Kidney epithelial cell (primary cell): Measurements from ENCODE around the gene PXN. TPM values are rescaled to one million over a fixed set of nuclear protein-coding genes. Genes with fewer than 3 reads are reported as not detected.

Experiments
- DNase-seq: peaks from one replicate; pipeline ENCODE4 v3.0.0-alpha.2; 2010; ENCODE audit warnings: low read depth
- H3K27me3 ChIP-seq: 2 replicates; pipeline ENCODE4 v1.6.0; 2011; ENCODE audit warnings: low read length; ENCODE audit not compliant: control insufficient read depth, insufficient read depth
- H3K36me3 ChIP-seq: 2 replicates; pipeline ENCODE4 v1.5.1; 2011; ENCODE audit warnings: low read length; ENCODE audit not compliant: control insufficient read depth, insufficient read depth
- H3K4me3 ChIP-seq: 2 replicates; pipeline ENCODE4 v1.5.1; 2011; ENCODE audit warnings: low read depth, mild to moderate bottlenecking, control low read depth, low read length
- total RNA-seq: library from RNA; depleted of rRNA; stranded (reverse); fragments of >200 nt; gene quantifications from 2 replicates; pipeline ENCODE4 v1.2.3, GENCODE V29; 2015
- TF ChIP-seq, protein P1 (sequence below): IDR thresholded peaks from 2 replicates; pipeline ENCODE4 v1.5.1; 2011; ENCODE audit warnings: mild to moderate bottlenecking, moderate library complexity, low read length, control low read depth, inconsistent platforms; ENCODE audit not compliant: insufficient read depth, poor library complexity, severe bottlenecking

Gene PXN
- total RNA-seq, 1 donor from 2014 or later, result 88.1 TPM

DNA sequence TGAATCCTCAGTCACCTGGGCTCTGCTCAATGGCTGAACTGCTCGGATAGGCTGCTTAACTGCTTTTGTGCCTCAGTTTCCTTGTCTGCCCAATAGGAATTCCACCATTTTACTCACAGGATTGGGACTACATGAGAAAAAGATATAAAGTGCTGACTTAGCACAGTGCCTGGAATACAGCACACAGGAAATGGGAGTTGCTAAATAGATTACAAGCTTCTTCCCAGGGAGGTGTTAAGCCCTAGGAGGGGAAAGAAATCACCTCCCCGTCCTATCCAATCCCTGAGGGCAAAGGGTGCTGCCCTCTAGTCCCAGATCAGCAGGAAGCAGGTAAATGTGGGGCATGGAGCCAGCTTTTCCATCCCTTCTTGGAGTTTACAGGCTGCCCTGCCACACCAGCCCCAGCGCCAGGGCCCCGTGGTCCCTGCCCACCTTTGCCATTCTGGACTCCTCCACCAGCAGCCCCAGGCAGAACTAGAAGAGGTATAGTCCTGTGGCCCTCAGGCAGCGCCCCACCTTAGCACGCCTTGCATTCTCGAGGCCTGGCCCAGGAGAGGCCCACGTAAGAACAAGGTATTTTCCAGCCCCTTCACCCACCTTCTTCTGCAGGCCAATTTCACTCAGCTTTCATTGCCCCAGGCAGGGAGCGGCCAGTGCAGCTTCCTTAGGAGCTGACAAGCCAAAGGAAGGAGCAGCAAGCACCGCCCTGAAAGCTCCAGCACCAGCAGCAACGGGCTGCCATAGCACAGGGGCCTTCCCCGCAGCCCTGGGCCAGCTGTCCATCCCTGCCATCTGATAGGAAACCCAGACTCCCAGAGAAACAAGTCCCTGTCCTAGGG lies 35.8 kb downstream of the PXN start:
- H3K27me3 ChIP-seq, result no peaks in the 10 kb centered on the region
- no peaks in the 10 kb centered on the region for H3K36me3 ChIP-seq
- TF ChIP-seq, protein P1, sequence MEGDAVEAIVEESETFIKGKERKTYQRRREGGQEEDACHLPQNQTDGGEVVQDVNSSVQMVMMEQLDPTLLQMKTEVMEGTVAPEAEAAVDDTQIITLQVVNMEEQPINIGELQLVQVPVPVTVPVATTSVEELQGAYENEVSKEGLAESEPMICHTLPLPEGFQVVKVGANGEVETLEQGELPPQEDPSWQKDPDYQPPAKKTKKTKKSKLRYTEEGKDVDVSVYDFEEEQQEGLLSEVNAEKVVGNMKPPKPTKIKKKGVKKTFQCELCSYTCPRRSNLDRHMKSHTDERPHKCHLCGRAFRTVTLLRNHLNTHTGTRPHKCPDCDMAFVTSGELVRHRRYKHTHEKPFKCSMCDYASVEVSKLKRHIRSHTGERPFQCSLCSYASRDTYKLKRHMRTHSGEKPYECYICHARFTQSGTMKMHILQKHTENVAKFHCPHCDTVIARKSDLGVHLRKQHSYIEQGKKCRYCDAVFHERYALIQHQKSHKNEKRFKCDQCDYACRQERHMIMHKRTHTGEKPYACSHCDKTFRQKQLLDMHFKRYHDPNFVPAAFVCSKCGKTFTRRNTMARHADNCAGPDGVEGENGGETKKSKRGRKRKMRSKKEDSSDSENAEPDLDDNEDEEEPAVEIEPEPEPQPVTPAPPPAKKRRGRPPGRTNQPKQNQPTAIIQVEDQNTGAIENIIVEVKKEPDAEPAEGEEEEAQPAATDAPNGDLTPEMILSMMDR, result no peak
- no peak overlapping the region for H3K4me3 ChIP-seq
- no peak for DNase-seq

DNA sequence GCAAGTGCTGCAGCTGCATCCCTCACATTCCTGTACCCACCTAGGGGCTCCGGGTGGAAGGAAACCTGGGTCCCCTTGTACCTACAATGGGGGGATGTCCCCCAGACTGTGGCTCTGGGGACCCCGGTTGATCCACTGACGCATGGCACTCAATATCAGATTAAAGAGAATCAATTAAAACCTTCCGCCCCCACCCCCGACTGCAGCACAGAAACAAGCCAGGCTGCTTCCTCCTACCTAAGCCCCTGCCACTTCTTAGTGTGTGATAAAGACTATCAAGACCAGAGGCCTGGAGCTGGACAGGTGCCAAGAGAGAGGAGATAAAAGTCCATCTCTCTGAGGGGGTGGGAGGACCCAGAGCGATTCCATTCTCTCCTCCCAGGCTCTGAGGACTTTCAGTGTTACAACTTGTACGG lies 36.5 kb downstream of the PXN start:
- TF ChIP-seq, protein P1, result no peak
- DNase-seq, result no peak
- Histone ChIP-seq H3K36me3 (no peaks in the 10 kb centered on the region), H3K27me3 (no peaks in the 10 kb centered on the region), H3K4me3 (no peak overlapping the region)

DNA sequence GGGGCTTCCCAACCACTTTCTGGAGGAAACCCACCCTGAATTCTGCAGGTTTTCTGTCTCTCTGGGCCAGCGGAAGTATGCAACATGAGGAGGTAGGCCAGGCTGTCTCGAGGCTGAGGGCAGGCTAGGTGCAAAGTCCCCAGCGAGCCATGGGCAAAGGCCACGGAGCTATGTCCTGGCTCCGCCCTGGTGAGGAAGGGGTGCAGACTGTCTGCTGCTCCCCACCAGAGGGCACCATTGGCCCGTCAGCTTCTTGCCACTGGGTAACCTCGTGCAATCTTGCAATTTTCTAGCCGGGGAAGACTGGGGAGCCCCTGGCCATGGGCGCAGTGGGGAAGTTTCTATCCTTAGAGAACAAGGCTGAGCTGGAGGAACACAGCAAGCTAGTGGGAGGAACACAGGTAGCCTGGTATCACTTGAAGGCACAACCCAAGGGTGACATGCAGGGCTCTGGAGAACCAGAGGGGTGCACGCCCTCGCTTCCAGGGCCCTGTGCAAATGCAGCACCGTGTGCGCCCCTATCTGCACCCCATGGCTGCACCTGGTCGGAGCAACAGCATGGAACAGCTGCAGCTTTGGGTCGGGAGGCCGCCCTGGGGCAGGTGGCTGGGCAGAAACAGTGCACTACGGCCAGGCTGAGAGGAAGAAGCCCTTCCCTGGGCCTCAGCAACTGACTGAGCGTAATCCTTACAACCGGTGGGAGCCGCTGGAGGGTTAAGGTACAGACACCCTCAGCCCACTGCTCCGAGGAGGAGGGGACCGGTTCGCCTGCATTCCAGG lies 37.0 kb downstream of the PXN start:
- no peaks in the 10 kb centered on the region for H3K36me3 ChIP-seq
- H3K4me3 ChIP-seq, result no peak overlapping the region
- no peak for DNase-seq
- TF ChIP-seq, protein P1, result peak; percentile 93
- H3K27me3 ChIP-seq, result no peaks in the 10 kb centered on the region

DNA sequence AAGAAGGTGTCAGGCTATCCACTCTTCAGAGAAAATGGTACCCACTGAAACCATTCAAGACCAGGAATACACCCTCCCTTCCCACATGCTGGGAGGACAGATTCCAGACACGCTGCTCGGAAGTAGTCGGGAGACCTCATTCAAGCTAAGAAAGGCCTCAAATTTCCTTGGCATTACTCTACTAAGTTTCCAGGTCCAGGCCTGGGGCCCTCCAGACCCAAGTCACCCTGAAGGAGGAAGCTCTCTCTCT lies 37.6 kb downstream of the PXN start:
- H3K36me3 ChIP-seq, result no peaks in the 10 kb centered on the region
- no peaks in the 10 kb centered on the region for H3K27me3 ChIP-seq
- no peak overlapping the region for H3K4me3 ChIP-seq
- no peak for DNase-seq
- TF ChIP-seq, protein P1, result no peak

DNA sequence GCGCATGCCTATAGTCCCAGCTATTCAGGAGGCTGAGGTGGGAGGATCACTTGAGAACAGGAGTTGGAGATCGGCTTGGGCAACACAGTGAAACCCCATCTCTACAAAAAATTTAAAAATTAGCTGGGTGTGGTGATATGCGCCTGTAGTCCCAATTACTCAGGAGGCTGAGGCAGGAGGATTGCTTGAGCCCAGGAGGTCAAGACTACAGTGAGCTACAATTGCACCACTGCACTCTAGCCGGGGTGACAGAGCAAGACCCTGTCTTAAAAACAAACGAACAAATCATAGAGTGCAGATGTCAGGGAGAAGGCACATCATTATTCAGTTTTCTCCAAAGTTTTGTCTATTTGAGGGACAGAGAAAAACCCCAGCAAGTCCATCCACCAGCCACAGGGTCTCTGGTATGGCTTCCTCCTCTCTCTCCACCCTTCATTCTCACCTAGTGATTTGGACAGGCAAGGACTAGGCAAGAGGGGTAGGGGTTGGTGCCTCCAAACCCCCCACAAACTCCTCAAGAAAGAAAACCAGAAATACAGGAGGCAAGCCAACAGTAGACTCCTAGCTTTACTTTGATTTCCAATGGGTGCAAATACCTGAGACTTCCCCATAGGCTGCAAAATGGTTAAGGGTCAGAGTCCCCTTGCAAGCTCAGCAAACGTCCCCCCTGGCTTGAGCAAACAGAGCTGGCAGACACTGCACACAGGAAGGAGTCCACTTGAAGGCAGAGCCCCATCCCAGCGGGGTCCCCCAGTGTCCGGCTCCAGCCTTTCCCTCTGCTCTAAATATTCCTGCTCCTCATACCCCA lies 38.1 kb downstream of the PXN start:
- H3K36me3 ChIP-seq, result no peaks in the 10 kb centered on the region

More for the DNA sequence above, 38.1 kb downstream of the PXN start:
- Histone ChIP-seq H3K27me3 (no peaks in the 10 kb centered on the region), H3K4me3 (no peak overlapping the region)
- no peak for DNase-seq
- TF ChIP-seq, protein P1, result no peak
